ENCODE data around the gene MPC2. TPM values are rescaled to one million over a fixed set of nuclear protein-coding genes. Genes with fewer than 3 reads are reported as not detected.

The MPC2 gene
- total and polyA plus RNA-seq, 2 of the 8 experiments (the other 6 are each of a cell fraction or from before 2014, with no cell fraction given): 18.6 to 40.9 TPM

- H4K20me1 ChIP-seq (replicated peaks in 1 of 2; ENCODE audit: control insufficient read depth in 1 of 2, insufficient read depth in 2 of 2, low read length in 2 of 2): no peaks in the 10 kb centered on the region
- no peak overlapping the region for H3K27ac ChIP-seq (ENCODE audit: low read depth, low read length)
- H2BK120ac ChIP-seq (replicated peaks; ENCODE audit: low read depth, low read length): no peak overlapping the region
- H2AK5ac ChIP-seq (ENCODE audit: low read depth, low read length): no peak overlapping the region
- no peaks in the 10 kb centered on the region for H3K9me3 ChIP-seq (ENCODE audit: insufficient read depth in 2 of 2, low read depth in 1 of 2, low read length in 1 of 2)
- H2BK5ac ChIP-seq (ENCODE audit: low read depth, low read length): no peak overlapping the region
- H3K27me3 ChIP-seq (replicated peaks in 1 of 4; ENCODE audit: control insufficient read depth in 3 of 4, extremely low read depth in 1 of 4, insufficient read depth in 3 of 4, low read length in 3 of 4): no peaks in the 10 kb centered on the region
- H2AFZ ChIP-seq (ENCODE audit: low read length): no peak overlapping the region
- no peak overlapping the region for H2BK20ac ChIP-seq (ENCODE audit: low read length)
- H3K9ac ChIP-seq (replicated peaks in 1 of 4; ENCODE audit: extremely low read depth in 1 of 4, low read depth in 3 of 4, low read length in 3 of 4): no peak overlapping the region
- H3K36me3 ChIP-seq (ENCODE audit: control insufficient read depth in 2 of 4, insufficient read depth in 4 of 4, low read length in 3 of 4): peaks cover 0 to 30% (median 6%) of the 10 kb centered on the region in 4 experiments; a peak in 4 of 8 replicates
- H3K79me1 ChIP-seq (ENCODE audit: low read depth, low read length): 0 out of 2 replicates have a peak, but pooled peaks cover 3% of the 10 kb centered on the region
- H3K4me2 ChIP-seq (ENCODE audit: insufficient read depth in 1 of 2, low read depth in 2 of 2, low read length in 2 of 2): no peak overlapping the region
- H4K5ac ChIP-seq (ENCODE audit: insufficient read length, low read depth, low read length): no peak overlapping the region
- H3K56ac ChIP-seq (replicated peaks; ENCODE audit: insufficient read length, low read depth, low read length): no peak overlapping the region
- TF ChIP-seq GABPA (IDR thresholded peaks at IDR 0.05; ENCODE audit: borderline replicate concordance, insufficient read depth, low read length) (no peak), SIRT6 (IDR thresholded peaks at IDR 0.05; ENCODE audit: low read length) (no peak), TCF12 (IDR thresholded peaks at IDR 0.05; ENCODE audit: low read depth, low read length) (no peak), CBX8 (IDR thresholded peaks at IDR 0.05; ENCODE audit: borderline replicate concordance, low read depth, low read length) (no peak), E2F6 (IDR thresholded peaks at IDR 0.05) (no peak), KDM4A (IDR thresholded peaks at IDR 0.05; ENCODE audit: low read depth, low read length, severe bottlenecking) (no peak)
- no peak overlapping the region for H2BK15ac ChIP-seq (ENCODE audit: low read length)
- WGBS, 2 experiments (ENCODE audit: extremely low coverage in 1 of 2, insufficient coverage in 1 of 2, insufficient read length in 1 of 2, insufficient replicate concordance in 2 of 2, low coverage in 1 of 2, low lambda C conversion rate in 2 of 2, missing lambda C conversion rate in 1 of 2): 97% methylated on average over 2 of the region's 2 CpGs; no CpG with 5 or more reads in 1 of the 2 experiments
- no peaks in the 10 kb centered on the region for H3K23me2 ChIP-seq (ENCODE audit: low read depth, low read length)
- no peak overlapping the region for H3K4ac ChIP-seq (replicated peaks; ENCODE audit: insufficient read length, low read depth, low read length)
- no peak overlapping the region for H3K4me3 ChIP-seq (ENCODE audit: extremely low read depth in 1 of 4, insufficient read depth in 2 of 4, low read depth in 3 of 4, low read length in 4 of 4)
- H4K8ac ChIP-seq (ENCODE audit: extremely low read depth, insufficient read depth, low read length): no peak overlapping the region
- H3K23ac ChIP-seq (ENCODE audit: insufficient read length): no peak overlapping the region
- H3K4me1 ChIP-seq (replicated peaks in 1 of 4; ENCODE audit: control insufficient read depth in 3 of 4, insufficient read depth in 4 of 4, low read length in 3 of 4): no peaks in the 10 kb centered on the region
- FAIRE-seq (no peak), DNase-seq (ENCODE audit: low read depth in 1 of 2, low spot score in 2 of 2) (no peak)
- no peak overlapping the region for H3K14ac ChIP-seq (ENCODE audit: insufficient read length)
- H4K91ac ChIP-seq (replicated peaks; ENCODE audit: insufficient read length, low read length): no peak overlapping the region
- CTCF ChIA-PET (ENCODE audit: partially characterized antibody): interaction anchor here (0.7 to 1.3 kb wide), 4 partner anchors 11 to 356 kb away, joined by 3 to 6 read pairs (median 4); no protein-coding TSS in a partner anchor
- H3K79me2 ChIP-seq (ENCODE audit: control insufficient read depth in 1 of 2, insufficient read depth in 2 of 2, low read length in 2 of 2): peaks cover 0 to 54% of the 10 kb centered on the region in 2 experiments; a peak in 2 of 4 replicates
- H2BK12ac ChIP-seq (ENCODE audit: low read depth, low read length): no peak overlapping the region
- no peak overlapping the region for H3K18ac ChIP-seq (ENCODE audit: extremely low read depth, low read length)
- POLR2A ChIA-PET (ENCODE audit: partially characterized antibody): no interaction called here
Measured at GRCh38 chr1:167955915-167956314, 19.0 kb upstream of the MPC2 start.
